AG09309 (cell line): ENCODE results near the gene PGC.

ENCODE experiments used
- DNase-seq: peaks from one replicate; pipeline ENCODE4 v3.0.0-alpha.2; 2010; ENCODE audit warnings: low read depth
- H3K4me3 ChIP-seq: 2 replicates; pipeline ENCODE4 v1.5.1; 2011; ENCODE audit warnings: mild to moderate bottlenecking, low read depth, low read length, moderate library complexity; ENCODE audit not compliant: control insufficient read depth
- TF ChIP-seq, protein P1 (sequence below): IDR thresholded peaks from 2 replicates; pipeline ENCODE4 v1.5.1; 2011; ENCODE audit warnings: mild to moderate bottlenecking, low read depth, low read length, inconsistent platforms; ENCODE audit not compliant: insufficient read depth, control insufficient read depth; ENCODE audit errors: missing control alignments

PGC gene

DNA sequence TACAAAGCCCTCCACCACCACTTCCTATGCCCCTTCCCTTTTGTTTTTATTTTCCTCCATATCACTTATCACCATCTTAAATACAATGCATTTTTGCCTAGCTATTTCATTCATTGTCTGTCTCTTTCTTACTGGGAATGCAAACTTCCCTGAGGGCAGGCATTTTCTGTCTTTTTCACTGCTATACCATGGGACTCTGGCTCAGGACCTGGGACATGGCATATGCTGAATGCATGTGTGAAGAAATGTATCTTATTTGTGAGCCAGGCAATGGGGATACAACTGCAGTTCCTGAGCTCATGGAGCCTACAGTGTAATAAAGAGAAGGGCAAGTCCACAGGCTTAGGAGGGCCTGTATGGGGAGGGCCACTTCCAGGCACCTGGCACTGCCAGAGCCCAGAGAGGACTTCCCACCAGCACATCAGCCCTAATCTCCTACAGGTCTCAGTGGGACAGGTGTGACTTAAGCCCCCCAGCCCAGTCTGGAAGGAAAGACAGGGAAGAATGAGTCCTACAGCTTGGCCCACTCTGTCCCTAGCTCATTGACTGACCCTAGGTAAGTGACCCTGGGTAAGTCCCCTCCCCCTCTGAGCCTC, 55.0 kb downstream of the PGC start:
- no peak for DNase-seq
- no peak overlapping the region for H3K4me3 ChIP-seq
- TF ChIP-seq, protein P1, sequence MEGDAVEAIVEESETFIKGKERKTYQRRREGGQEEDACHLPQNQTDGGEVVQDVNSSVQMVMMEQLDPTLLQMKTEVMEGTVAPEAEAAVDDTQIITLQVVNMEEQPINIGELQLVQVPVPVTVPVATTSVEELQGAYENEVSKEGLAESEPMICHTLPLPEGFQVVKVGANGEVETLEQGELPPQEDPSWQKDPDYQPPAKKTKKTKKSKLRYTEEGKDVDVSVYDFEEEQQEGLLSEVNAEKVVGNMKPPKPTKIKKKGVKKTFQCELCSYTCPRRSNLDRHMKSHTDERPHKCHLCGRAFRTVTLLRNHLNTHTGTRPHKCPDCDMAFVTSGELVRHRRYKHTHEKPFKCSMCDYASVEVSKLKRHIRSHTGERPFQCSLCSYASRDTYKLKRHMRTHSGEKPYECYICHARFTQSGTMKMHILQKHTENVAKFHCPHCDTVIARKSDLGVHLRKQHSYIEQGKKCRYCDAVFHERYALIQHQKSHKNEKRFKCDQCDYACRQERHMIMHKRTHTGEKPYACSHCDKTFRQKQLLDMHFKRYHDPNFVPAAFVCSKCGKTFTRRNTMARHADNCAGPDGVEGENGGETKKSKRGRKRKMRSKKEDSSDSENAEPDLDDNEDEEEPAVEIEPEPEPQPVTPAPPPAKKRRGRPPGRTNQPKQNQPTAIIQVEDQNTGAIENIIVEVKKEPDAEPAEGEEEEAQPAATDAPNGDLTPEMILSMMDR: no peak

DNA sequence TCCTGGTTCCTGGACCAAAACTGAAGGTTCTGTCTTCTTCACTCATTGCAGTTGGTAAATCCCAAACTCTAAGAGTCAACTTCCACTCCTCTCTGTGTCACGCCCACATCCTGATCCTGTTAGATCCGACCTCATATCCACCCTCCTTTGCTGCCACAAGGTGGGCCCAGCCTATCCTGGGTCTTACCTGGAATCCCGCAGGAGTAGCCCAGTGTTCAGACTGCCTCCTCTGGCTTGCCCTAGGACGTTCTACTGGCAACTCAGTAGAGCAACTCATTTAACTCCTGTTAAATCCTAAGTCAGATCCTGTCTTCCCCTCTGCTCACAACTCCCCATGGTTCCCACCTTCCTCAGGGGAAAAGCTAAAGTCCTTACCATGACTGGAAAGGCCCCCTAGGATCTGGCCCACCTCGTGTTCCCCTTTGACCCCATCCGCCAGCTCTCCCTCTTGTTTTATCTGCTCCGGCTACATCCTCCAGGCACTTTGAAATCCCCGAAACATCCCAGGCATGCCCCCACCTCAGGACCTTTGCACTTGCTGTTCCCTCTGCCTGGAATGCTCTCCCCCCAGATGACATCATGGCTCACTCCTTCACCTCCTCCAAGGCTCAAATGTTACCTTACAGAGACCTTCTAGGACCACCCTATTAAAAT, 55.6 kb downstream of the PGC start:
- no peak for DNase-seq
- TF ChIP-seq, protein P1: no peak

DNA sequence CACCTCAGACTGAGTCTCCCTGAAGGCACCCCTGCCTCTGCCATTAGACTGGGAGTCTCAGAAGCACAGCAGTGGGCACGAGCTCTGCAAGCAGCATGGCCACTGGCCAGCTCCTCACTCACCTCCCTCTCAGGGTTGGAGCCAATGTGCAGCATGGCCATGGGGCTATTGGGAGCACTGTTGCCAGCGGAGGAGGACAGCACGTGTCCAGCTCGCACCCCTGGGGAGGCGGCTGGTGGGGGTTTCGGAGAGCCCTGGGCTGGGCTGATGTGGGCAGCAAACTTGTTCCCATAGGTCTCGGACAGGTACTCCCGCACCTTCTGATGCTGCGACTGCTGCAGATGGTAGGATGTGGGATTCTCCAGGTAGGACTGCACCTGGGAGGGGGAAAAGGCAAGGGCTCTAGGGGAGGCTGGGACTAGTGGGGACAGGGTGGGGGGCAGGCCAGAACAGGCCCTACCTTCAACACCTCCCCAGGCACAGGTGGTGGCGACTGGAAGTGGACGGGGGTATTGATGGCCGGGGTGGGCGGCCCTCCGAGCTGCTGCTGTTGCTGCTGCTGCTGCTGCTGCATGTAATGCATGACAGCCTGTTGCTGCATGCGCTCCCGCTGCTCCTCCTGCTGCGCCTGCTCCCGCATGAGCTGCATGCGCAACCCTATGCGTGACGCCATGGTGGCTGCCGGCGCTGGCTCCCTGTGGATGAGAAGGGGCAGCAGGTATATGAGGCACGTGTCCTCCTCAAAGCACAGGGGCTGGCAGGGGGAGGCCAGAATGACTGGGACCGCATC, 56.5 kb downstream of the PGC start:
- TF ChIP-seq, protein P1: no peak
- H3K4me3 ChIP-seq: no peak overlapping the region
- DNase-seq: no peak

More for the DNA sequence above, 55.6 kb downstream of the PGC start:
- H3K4me3 ChIP-seq: no peak overlapping the region

DNA sequence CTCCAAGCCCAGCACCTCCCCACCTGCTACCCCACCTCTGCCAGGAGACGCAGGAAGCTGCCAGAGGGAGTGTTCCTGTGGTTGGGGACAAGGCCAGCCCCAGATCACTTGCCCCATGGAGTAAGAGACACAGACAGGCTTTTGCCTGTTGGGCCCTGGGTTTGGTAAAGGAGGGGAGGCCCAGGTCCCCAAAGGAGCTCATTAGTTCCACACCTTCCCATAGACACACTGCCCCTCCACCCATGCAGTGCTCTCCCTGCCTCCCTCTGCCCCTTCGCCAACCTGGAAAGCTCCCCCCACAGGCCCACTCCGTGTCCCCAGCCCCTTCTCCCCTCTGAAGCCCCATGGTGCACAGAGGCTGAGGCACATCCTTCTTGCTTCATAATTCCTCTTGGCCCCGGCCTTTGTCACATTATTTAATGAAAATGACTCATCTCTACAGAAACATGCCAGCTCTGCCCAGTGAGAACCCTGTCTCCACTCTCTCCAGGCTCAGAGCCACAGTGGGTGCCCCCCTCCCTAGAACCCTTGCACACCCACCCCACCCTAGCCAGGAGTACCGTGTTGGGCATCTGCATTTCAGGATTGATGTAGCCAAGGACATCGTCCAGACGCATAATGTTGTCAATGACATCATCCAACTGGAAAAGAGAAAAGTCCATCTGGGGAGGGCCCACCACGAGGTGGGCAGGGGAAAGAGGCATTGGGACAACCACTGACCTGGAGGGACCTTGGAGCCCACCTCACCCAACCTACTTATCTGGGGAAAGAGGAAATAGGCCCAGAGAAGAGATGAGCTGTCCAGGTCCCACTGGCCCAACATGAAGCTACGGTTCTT, 57.8 kb downstream of the PGC start:
- TF ChIP-seq, protein P1: no peak
- DNase-seq: no peak
- no peak overlapping the region for H3K4me3 ChIP-seq

DNA sequence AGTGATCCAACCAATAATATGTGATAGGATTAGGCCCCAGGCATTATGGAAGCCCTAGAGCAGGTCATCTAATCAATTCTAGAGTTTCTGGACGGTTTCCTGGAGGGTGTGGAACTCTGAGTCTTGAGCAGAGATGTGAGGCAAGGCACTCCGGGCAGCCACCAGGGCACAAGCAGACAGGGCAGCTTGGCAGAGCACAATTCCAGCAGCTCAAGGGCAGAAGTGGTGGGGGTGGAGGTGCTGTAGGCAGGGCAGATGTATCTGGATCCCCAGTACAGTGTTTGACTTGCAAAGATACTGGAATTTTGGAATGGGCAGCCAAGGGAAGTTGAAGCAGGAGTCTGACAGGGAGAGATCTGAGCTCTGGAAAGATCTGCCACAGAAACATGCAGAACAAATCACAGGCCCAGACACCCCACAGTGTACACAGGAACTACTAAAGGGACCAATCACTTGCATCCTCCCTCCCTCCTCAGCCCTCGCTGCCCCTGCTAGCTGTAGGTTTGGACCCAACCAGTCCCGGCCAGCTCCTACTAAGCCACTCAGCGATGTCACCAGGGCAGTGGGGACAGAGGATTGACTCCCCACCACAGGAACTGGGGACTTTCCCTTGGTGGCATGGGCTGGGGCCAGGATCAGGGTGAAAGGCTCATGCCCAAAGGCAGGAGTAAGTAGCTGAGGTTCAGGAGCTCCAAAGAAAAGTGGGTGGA, 58.8 kb downstream of the PGC start:
- TF ChIP-seq, protein P1: no peak

More for the DNA sequence above, 58.8 kb downstream of the PGC start:
- H3K4me3 ChIP-seq: no peak overlapping the region
- DNase-seq: no peak
